ENCODE results near the gene CDC6. TPM values are rescaled to one million over a fixed set of nuclear protein-coding genes. Genes with fewer than 3 reads are reported as not detected.

Gene CDC6
- total RNA-seq, 2 donors from 2014 or later, result 1.4 to 2.5 TPM

- no peak for DNase-seq (ENCODE audit: low spot score)
- intact Hi-C loops (cut with DNase I), result no loop called here
These were observed 42.4 kb downstream of the CDC6 start for GRCh38 chr17:40329839-40330794.

GRCh38 chr17:40330850-40331470 lies 43.3 kb downstream of the CDC6 start:
- DNase-seq (ENCODE audit: low spot score), result no peak
- intact Hi-C loops (cut with DNase I), result no loop called here

GRCh38 chr17:40331743-40332641 lies 44.3 kb downstream of the CDC6 start:
- intact Hi-C loops (cut with DNase I), result no loop called here
- peak; percentile 95 for DNase-seq (ENCODE audit: low spot score)

DNA sequence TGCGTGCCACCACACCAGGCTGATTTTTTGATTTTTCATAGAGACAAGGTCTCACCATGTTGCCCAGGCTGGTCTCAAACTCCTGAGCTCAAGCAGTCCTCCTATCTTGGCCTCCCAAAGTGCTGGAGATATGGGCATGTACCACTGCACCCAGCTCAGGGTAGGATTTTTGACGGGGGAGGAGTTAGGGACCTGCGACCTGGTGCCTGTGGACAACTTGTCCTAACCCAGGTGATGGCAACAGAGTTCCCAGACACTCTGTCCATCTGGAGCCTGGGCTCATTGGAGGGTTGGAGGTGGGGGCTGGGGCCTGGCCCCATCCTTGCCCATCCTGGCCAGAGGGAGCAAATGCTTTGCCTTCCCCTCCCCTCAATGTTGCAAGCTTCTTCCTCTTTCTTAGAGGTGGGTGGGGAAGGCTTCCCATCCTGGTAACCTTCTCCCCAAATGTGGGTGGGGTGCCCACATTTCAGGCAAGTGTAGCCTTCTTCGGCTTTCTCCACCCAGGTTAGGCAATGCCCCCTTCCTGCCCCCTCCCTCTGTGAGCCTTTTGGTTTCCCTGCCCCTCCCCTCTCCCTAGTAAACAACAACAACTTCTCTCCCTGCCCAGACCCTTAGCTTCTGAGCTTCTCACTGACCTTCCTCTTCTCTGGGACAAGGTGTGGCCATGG lies 46.2 kb downstream of the CDC6 start:
- DNase-seq (ENCODE audit: low spot score), result no peak
- intact Hi-C loops (cut with DNase I), result no loop called here

- intact Hi-C loops (cut with DNase I), result no loop called here
- DNase-seq (ENCODE audit: low spot score), result no peak
These were observed 47.9 kb downstream of the CDC6 start for GRCh38 chr17:40335620-40336019.

- intact Hi-C loops (cut with DNase I), result no loop called here
- DNase-seq (ENCODE audit: low spot score), result no peak
These were observed 49.7 kb downstream of the CDC6 start for GRCh38 chr17:40337351-40337750.

DNA sequence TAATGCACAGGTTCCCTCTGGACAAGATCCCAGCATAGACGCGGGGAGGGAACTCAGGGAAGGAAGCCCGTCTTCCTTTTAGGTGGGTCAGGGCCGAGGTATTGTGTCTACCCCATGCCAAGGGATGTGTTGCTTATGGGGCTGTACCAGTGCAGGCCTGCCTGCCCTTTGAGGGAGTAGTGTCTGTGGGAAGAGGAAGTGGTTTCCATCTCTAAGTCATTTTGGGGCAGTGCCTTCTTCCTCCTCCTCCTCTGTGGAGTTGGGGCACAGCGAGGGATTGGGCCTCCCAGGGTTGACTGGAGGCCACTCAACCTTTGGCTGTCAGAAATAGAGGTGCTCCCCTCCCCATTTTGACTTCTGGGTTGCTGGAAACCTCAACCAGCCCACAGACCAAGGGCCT lies 50.4 kb downstream of the CDC6 start:
- intact Hi-C loops (cut with DNase I), result no loop called here
- no peak for DNase-seq (ENCODE audit: low spot score)

GRCh38 chr17:40338941-40339649 lies 51.4 kb downstream of the CDC6 start:
- DNase-seq (ENCODE audit: low spot score), result no peak
- intact Hi-C loops (cut with DNase I), result no loop called here

- intact Hi-C loops (cut with DNase I), result no loop called here
- DNase-seq (ENCODE audit: low spot score), result no peak
These were observed 52.6 kb downstream of the CDC6 start for GRCh38 chr17:40340327-40340726.

- intact Hi-C loops (cut with DNase I), result no loop called here
- peak; percentile 99 for DNase-seq (ENCODE audit: low spot score)
These were observed 53.5 kb downstream of the CDC6 start for GRCh38 chr17:40340880-40341807.

DNA sequence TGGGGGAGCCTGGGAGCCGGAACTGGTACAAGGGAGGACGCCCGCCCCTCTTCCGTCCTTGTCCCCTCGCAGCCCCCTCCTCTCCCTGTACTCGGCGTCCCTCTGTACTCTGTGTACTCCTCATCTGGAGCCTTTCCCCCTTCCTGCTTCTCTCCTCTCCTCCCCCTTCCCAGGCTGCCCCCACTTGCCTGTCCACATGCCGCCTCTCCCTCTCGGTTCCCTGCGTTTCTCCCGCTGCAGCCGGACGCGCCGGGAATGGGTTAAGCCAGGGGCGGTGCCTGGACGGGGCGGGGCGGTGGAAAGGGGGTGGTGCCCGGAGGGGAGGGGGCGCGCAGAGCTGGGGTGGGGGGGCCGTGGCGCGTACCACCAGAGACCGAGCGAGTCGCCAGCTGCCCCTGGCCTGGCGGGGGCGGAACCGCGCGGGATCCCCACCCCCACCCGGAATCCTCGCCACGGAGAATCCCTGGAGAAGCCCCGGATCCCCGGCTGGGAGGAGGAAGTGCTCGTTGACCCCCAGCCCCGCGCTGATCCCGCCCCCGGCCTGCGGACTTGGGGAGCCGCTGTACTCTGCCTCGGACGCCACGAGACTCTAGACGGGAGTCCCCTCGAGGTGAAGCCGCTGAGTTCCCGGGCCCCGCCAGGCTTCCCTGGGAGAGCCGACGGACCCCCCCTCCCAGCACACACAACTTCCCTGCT lies 54.3 kb downstream of the CDC6 start:
- intact Hi-C loops (cut with DNase I), result no loop called here

GRCh38 chr17:40342504-40343218 lies 55.0 kb downstream of the CDC6 start:
- DNase-seq (ENCODE audit: low spot score), result no peak
- intact Hi-C loops (cut with DNase I), result no loop called here

More for the DNA sequence above, 54.3 kb downstream of the CDC6 start:
- peak; percentile 95 for DNase-seq (ENCODE audit: low spot score)

DNA sequence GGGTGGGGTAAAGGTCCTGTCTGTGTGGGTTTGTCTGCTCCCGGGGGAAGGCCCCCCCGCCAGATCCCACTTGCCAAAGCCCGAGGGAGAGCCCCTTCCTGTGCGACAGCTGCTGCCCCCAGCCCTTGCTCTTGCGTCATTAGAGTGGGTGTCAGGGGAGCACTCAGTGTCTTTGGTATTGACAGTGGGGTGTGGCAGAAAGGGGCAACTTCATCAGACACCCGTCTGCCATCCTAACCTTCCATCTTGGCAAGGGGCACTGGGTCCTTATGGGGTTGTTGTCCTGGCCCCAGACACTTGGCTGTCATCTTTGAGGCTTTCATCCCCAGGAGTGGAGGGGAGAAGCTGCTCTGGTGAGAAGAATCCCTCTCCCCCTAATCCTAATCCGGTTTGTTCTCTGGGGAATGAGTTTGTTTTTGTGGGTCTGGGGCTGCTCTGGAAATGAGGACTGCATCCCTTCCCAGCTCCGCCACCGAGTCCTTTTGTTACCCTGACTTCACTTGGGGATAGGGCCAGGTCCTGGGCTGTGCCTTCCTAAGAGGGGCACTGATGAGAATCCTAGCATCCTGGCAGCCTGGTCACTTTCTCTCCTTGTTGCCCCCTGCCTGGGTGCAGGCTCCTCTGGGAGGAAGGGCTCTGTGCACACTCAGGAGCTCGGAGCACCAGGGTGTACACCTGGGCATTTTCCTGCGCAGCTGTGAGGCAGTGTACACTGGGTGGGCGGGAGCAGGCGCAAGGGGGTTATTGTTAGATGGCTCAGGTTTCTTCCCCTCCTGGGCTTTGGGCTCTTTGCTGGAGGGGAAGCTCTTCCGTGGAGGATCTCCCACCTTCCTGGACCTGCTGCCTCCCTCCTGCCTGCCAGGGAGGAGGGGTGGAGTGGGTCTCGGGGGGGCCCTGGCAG lies 55.8 kb downstream of the CDC6 start:
- intact Hi-C loops (cut with DNase I), result no loop called here
- DNase-seq (ENCODE audit: low spot score), result no peak

DNA sequence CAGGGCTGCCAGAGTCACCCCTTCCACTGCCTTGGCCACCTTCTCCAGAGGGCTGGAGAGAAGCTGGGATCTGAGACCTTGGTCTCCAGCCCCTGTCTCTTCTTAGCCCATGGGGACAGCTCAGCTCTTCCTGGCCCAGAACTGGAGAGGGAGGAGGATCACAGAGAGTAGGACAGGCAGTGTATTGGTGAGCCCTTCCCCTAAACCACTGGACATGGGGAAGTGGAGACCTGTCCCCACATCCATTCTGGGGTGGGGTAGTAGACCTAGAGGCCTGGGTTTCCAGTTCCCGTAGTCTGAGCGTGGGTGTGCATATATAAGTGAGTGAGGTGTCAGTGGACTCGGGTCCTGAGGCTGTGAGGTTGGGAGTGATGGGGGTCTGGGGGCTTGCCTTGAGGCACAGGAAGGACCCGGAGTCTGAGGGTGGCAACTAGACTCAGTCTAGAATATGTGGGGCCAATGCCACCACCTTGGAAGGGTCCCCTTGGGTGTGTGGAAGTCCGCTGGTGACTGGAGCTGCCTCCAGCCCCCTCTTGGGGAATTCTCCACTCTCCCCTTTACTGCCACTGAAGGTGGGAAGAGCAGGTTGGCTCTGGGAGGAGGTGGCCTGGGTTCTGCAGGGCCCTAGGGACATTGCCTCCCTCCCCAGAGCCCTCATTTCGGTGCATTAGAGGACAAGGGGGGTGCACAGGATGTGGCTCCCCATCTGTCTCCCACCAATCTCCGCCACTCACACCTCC lies 56.9 kb downstream of the CDC6 start:
- no peak for DNase-seq (ENCODE audit: low spot score)
- intact Hi-C loops (cut with DNase I), result no loop called here
